Stromal cell of bone marrow (primary cell): ENCODE results near the gene DFFA.
"Not testable (repeated sequence)": the region's sequence is repeated elsewhere in the genome, so short reads cannot be mapped to it uniquely, and the experiment has no call there.

Source experiments
- DNase-seq: peaks from one replicate; pipeline ENCODE4 v3.0.0-alpha.2; 2012; ENCODE audit warnings: low read depth

DFFA gene

DNA sequence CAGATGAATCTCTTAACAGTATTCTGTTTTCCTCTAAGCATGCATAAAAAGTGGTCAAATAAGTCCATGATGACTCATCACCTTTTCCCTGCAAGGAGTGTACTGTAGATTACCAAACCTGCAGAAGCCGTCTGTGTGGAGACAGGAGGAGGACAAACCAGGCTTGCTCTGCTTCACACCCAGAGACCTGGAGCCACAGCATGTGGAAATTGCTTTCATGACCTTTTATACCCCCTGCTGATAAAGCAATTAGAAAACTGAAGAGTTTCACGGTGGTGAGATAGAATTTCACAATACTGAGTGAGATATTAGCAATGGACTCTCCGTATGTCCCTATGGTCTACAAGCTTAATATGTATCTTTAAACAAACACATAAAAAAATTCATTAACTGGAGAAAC is 13.1 kb downstream of the DFFA start:
- peak; percentile 13 for DNase-seq

GRCh38 chr1:10457875-10458274 is 14.5 kb downstream of the DFFA start:
- DNase-seq = no peak

DNA sequence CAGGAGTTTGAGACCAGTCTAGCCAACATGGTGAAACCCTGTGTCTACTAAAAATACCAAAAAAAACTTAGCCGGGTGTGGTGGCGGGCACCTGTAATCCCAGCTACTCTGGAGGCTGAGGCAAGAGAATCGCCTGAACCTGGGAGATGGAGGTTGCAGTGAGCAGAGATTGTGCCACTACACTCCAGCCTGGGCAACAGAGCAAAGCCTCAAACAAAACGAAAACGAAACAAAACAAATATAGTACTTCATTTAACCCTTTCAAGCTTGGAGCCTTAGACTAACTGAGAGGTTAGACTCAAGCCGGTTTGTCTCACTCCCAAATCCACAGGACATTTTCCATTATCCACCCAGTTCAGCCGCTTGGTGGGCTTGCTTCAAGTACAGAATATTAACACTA is 14.9 kb downstream of the DFFA start:
- DNase-seq = not testable (repeated sequence)

- DNase-seq = no peak
Observed at GRCh38 chr1:10456661-10457060, 15.7 kb downstream of the DFFA start.

- DNase-seq = no peak
Observed at GRCh38 chr1:10456048-10456447, 16.3 kb downstream of the DFFA start.

- DNase-seq = peak; percentile 22
Observed at GRCh38 chr1:10451287-10451686, 21.0 kb downstream of the DFFA start.

- no peak for DNase-seq
Observed at GRCh38 chr1:10450836-10451235, 21.5 kb downstream of the DFFA start.

GRCh38 chr1:10450156-10450814 is 22.0 kb downstream of the DFFA start:
- no peak for DNase-seq

DNA sequence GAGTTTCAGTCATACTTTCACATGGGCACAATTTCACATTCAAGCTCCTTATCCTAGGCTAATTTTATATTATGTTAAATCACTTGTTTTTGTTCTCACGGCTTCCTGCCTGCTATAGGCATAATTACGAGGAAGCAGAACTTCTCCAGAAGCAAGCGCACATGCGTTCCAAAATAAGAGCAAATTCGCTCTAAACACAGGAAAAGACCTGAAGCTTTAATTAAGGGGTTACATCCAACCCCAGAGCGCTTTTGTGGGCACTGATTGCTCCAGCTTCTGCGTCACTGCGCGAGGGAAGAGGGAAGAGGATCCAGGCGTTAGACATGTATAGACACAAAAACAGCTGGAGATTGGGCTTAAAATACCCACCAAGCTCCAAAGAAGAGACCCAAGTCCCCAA is 22.6 kb downstream of the DFFA start, which contains the start of gene CORT:
Gene CORT (plus strand): TSS at position 281 of the 400 bp plus-strand sequence. CDS start 193 bp downstream, outside the sequence.
- no peak for DNase-seq

DNA sequence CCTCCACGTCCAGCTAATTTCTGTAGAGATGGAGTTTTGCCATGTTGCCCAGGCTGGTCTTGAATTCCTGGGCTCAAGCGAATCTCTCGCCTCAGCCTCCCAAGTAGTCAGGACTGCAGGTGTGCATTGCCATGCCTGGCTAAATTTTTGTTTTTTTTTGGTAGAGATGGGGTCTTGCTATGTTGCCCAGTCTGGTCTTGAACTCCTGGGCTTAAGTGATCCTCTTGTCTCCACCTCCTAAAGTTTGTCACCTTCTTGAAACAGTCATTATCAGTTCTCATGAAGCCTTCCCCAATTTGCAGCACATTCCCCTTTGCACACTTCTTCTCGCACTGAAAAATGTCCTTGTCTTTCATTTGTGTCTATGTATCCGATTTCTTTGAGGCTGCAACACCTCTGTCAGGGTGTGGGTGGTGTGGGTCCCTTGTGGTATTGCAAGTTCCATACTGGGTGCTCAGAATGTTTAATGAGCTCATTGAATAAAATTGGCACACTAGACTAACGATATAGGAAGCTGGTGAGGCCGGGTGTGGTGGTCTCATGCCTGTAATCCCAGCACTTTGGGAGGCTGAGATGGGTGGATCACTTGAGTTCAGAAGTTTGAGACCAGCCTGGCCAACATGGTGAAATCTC is 25.4 kb downstream of the DFFA start:
- DNase-seq = no peak

DNA sequence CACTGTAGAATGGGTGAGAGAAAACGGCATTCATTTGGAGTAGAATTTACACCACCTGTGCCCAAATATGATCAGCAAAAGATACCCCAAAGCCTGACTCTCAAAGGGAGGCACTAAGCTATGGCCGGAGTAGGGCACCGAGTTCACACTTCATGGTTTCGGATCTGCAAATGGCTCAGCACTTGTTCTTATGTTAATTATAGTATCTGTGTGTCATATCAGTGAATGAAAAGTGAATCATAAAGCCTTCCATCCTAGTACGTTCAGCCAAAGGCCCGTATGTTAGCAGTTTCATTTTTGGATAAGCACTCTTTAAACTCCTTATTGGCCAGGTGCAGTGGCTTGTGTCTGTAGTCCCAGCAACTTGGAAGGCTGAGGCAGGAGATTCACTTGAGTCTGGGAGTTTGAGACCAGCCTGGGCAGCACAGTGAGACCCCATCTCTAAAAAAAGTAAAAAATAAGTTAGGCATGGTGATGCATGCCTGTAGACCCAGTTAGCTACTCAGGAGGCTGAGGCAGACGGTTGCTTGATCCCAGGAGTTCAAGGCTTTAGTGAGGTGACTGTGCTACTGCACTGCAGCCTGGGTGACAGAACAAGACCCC is 27.4 kb downstream of the DFFA start:
- no peak for DNase-seq

GRCh38 chr1:10444248-10444647 is 28.1 kb downstream of the DFFA start:
- no peak for DNase-seq

DNA sequence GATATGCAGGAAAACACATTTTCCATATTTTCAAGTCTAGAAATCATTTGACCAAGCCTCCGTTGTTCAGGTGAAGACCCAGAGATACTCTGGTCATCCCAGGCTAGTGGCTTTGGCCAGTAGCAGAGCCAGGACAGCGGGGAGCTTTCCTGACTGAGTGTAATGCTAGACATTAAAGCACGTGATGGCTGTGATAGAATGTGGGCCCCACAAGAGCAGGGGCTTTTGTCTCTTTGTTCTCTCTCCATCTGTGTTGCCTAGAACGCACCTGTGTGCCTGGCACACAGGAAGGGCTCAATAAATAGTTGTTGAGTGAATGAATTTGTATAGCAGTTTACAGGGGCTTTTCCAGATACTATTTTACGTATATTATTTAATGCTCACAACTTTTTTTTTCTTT is 31.5 kb downstream of the DFFA start:
- no peak for DNase-seq

DNA sequence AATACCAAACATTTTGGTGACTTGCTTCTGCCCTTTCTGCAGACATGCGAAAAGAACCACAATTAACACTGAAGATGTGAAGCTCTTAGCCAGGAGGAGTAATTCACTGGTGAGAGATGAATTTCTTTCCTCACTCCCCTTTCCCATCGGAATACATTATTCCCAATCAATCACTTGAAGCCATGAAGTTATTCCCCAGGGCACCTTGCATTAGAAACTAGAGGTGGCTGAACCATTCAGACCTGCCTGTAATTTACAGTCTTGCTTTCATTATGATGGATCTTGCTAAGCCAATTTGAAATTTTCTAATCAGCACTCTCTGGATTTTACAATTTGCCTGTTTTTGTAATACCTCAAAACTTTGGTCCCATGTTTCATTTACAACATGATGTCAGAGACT is 32.0 kb downstream of the DFFA start:
- DNase-seq = no peak

DNA sequence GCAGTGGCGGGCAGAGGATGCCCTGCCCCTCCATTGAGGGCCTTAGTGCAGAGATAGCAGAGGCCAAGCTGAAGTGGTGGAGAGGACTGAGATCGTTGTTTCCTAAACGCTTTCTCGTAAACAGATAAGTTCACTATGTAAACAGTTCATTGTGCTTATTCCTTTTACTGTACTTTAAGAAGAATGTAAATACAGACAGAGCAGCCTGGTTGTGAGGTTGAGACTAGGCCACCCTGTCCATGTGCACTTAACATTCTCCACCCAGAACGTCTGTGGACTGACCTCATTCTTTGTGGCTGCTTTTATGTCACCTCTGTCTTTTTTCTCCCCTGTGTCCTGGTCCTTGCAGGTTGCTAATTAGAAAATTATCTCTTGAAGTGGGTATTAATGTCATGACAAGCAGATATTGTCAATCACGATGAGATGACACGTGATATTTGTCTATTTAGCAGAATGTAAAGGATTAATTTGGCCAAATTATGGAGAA is 33.6 kb downstream of the DFFA start:
- DNase-seq = no peak

DNA sequence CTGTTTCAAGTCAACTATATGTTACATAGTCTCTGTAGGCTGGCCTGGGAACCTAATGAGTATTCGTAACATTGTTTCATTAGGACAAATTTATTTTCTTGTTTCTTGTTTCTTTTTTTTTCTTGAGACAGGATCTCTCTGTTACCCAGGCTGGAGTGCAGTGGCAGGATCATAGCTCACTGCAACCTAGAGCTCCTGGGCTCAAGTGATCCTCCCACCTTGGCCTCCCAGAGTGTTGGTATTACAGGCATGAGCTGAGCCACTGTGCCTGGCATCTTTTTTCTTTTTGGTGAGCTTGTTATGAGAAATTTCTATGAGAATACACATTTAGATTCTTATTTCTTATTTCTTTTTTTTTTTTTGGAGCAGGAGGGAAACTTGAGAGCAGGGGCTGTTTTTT is 35.3 kb downstream of the DFFA start:
- no peak for DNase-seq

DNA sequence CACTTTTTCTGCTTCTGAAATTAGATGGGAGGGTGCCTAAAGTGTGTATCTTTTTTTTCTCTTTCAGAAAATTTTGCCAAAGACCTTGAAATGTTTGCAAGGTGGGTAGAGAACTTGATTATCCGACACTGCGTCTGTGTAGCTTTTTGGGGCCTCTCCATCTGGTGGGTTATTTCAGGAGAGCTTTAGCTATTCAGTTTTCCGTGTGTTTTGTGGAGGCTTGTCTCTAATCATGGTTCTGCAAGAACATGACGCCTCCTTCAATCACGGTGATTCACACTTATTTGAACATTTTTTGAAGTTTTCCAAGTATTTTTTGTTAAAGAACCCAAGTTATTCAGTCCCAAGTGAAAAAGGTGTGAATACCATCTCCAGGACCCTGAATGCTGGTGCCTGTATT is 37.7 kb downstream of the DFFA start:
- DNase-seq = no peak

GRCh38 chr1:10433790-10434189 is 38.5 kb downstream of the DFFA start:
- no peak for DNase-seq

DNA sequence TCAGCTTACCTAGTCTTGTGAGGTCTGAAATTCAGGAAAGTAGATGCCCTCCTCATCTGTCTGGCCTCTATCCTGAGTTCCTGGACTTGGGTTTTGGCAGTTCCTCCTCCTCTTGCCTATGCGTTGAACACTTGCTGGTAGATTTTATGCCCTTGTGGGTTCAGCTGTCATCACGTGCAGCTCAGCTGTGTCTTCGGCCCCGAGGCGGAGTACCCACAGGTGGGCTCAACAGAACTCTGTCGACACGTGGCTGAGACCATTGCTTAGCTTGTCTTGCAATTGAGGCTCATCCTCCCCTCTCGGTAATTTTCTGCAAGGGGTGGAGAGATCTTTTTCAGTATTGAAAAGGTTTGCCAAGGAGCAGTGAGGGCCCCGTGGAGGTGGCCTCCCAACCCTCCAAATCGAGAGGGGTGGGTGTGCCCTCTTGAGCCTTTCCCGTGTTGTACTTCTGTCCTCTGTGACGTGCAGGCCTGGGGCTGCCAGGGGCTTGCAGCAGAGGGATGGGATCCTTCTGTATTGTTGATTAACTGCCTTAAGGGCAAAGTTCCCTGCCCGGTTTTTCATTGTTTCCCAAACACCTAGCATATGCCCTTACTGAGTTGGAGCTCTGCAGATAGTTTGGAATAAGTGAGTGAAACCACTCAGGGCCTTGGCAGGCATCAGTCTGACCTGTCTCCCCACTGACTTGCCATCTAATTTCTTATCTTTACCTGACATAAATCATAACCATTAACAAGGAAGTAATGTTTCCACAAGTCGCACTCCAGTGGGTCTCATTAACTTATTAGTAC is 39.2 kb downstream of the DFFA start:
- DNase-seq = no peak

- peak; percentile 14 for DNase-seq
Observed at GRCh38 chr1:10431070-10431730, 41.1 kb downstream of the DFFA start.

- DNase-seq = peak; percentile 71
Observed at GRCh38 chr1:10430216-10431069, 41.9 kb downstream of the DFFA start, which contains the start of gene CENPS. TSS of gene CENPS (plus strand) at chr1:10430433. CDS start at chr1:10430518, 85 bp downstream.
